C4-2B (cell line): ENCODE measurements around the gene ATP8B3.

Source experiments
- ZFX ChIP-seq: fragments of 450-650 bp; IDR thresholded peaks from 2 replicates; pipeline ENCODE4 v1.6.1; 2017
- TF ChIP-seq, protein P1 (sequence below): fragments of 450-650 bp; conservative IDR thresholded peaks from 2 replicates; pipeline ENCODE4 v1.5.1; 2017; ENCODE audit warnings: mild to moderate bottlenecking

DNA sequence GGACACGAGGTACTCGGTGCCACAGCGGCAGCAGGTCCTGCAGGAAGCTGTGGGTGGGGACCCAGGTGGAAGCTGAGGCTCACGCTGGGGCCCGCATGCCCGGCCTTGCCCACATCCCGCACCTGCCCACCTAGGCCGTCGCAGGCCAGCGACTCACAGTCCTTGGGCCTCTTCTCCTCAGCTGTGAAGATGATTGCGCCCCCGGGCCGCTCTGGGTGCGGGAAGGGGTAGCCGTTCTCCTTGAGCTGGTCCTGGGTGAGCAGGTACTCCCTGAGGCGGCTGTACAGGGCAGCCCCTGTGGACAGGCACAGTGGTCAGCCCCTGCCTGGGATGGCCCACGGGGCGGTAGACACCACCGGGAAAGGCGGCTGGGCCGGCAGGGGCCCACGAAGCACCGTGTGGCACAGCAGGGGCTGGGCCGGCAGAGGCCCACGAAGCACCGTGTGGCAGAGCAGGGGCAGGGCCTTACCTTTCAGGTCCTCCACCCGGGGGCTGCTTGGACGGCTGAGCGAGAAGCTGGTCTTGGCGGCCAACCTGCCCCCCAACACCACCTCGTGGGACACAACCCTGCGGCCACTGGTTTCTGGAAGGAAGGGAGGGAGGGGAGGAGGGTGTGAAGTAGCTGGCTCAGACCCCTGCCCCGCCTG is 6.6 kb upstream of the ATP8B3 start:
- TF ChIP-seq, protein P1, sequence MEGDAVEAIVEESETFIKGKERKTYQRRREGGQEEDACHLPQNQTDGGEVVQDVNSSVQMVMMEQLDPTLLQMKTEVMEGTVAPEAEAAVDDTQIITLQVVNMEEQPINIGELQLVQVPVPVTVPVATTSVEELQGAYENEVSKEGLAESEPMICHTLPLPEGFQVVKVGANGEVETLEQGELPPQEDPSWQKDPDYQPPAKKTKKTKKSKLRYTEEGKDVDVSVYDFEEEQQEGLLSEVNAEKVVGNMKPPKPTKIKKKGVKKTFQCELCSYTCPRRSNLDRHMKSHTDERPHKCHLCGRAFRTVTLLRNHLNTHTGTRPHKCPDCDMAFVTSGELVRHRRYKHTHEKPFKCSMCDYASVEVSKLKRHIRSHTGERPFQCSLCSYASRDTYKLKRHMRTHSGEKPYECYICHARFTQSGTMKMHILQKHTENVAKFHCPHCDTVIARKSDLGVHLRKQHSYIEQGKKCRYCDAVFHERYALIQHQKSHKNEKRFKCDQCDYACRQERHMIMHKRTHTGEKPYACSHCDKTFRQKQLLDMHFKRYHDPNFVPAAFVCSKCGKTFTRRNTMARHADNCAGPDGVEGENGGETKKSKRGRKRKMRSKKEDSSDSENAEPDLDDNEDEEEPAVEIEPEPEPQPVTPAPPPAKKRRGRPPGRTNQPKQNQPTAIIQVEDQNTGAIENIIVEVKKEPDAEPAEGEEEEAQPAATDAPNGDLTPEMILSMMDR = no peak
- TF ChIP-seq ZFX = no peak
